GM23338 (cell line): Measurements from ENCODE around the gene ANKRD63. TPM values are rescaled to one million over a fixed set of nuclear protein-coding genes. Genes with fewer than 3 reads are reported as not detected.

Experiments
- ATAC-seq: fragments of 200-7000 bp; cut with Tn5 transposase; 3 replicates; pipeline ENCODE4 v1.9.1; 2020
- DNase-seq: peaks from one replicate; pipeline ENCODE4 v3.0.0-alpha.2; 2015; ENCODE audit warnings: low spot score
- H2AFZ ChIP-seq: fragments of 200-600 bp; sonication (generic); 2 replicates; pipeline ENCODE4 v1.8.0; 2016; ENCODE audit warnings: antibody characterized with exemption, mild to moderate bottlenecking, moderate library complexity
- H3F3A ChIP-seq: fragments of 200-600 bp; sonication (generic); replicated peaks from 2 replicates; pipeline ENCODE4 v1.8.0; 2017; ENCODE audit warnings: antibody characterized with exemption, mixed run types, low read depth
- H3K27ac ChIP-seq: fragments of 200-600 bp; sonication (generic); 2 replicates; pipeline ENCODE4 v1.6.1; 2016; ENCODE audit warnings: low read depth
- H3K27me3 ChIP-seq: fragments of 200-600 bp; sonication (generic); 2 replicates; pipeline ENCODE4 v1.8.0; 2016; ENCODE audit warnings: mild to moderate bottlenecking, mixed run types, moderate library complexity; ENCODE audit not compliant: insufficient read depth
- H3K36me3 ChIP-seq: fragments of 200-600 bp; sonication (generic); 2 replicates; pipeline ENCODE4 v1.8.0; 2016; ENCODE audit warnings: mild to moderate bottlenecking; ENCODE audit not compliant: insufficient read depth
- H3K4me1 ChIP-seq: fragments of 200-600 bp; sonication (generic); 2 replicates; pipeline ENCODE4 v1.8.0; 2016; ENCODE audit warnings: mild to moderate bottlenecking, moderate library complexity; ENCODE audit not compliant: insufficient read depth
- H3K4me2 ChIP-seq: fragments of 200-600 bp; sonication (generic); 2 replicates; pipeline ENCODE4 v1.7.1; 2017; ENCODE audit warnings: mixed run types
- H3K4me3 ChIP-seq: fragments of 200-600 bp; sonication (generic); 2 replicates; pipeline ENCODE4 v1.6.1; 2016; ENCODE audit warnings: mixed run types
- H3K79me2 ChIP-seq: fragments of 200-600 bp; sonication (generic); replicated peaks from 2 replicates; pipeline ENCODE4 v1.8.0; 2017; ENCODE audit warnings: mild to moderate bottlenecking; ENCODE audit not compliant: insufficient read depth
- H3K9me2 ChIP-seq: fragments of 200-600 bp; sonication (generic); 2 replicates; pipeline ENCODE4 v1.8.0; 2017; ENCODE audit not compliant: insufficient read depth
- H4K20me1 ChIP-seq: fragments of 200-600 bp; sonication (generic); replicated peaks from 2 replicates; pipeline ENCODE4 v1.8.0; 2017; ENCODE audit warnings: mild to moderate bottlenecking; ENCODE audit not compliant: insufficient read depth
- H3K27ac Mint-ChIP-seq: 2 replicates; pipeline ENCODE4 v1.8.0; 2020; ENCODE audit warnings: inconsistent platforms, mild to moderate bottlenecking, moderate library complexity, mixed read lengths
- H3K27me3 Mint-ChIP-seq: 3 replicates; pipeline ENCODE4 v1.8.0; 2022; ENCODE audit warnings: low read depth, mild to moderate bottlenecking, moderate library complexity, mixed read lengths, inconsistent platforms; ENCODE audit not compliant: insufficient read depth, poor library complexity
- H3K36me3 Mint-ChIP-seq: 3 replicates; pipeline ENCODE4 v1.8.0; 2021; ENCODE audit warnings: low read depth, mild to moderate bottlenecking, inconsistent platforms, moderate library complexity, mixed read lengths
- H3K4me1 Mint-ChIP-seq: 3 replicates; pipeline ENCODE4 v1.8.0; 2020; ENCODE audit warnings: mild to moderate bottlenecking, inconsistent platforms, mixed read lengths
- H3K4me3 Mint-ChIP-seq: 3 replicates; pipeline ENCODE4 v1.8.0; 2021; ENCODE audit warnings: moderate library complexity, mild to moderate bottlenecking, inconsistent platforms, mixed read lengths
- H3K9me3 Mint-ChIP-seq: 3 replicates; pipeline ENCODE4 v1.8.0; 2020; ENCODE audit warnings: moderate library complexity, mild to moderate bottlenecking, inconsistent platforms, mixed read lengths
- CREB1 ChIP-seq: fragments of 250-450 bp; sonication (Bioruptor Pico); IDR thresholded peaks from 2 replicates; pipeline ENCODE4 v1.5.0; 2020; ENCODE audit warnings: low read depth, mild to moderate bottlenecking, moderate library complexity
- EZH2phosphoT487 ChIP-seq: fragments of 200-600 bp; sonication (generic); IDR thresholded peaks from one replicate; pipeline ENCODE4 v1.8.1; 2018; ENCODE audit warnings: antibody characterized with exemption; ENCODE audit not compliant: unreplicated experiment
- JUNB ChIP-seq: IDR thresholded peaks from one replicate; pipeline ENCODE4 v1.6.1; 2016; ENCODE audit warnings: antibody characterized with exemption; ENCODE audit not compliant: unreplicated experiment
- STAT1 ChIP-seq: IDR thresholded peaks from one replicate; pipeline ENCODE4 v1.6.1; 2016; ENCODE audit warnings: antibody characterized with exemption; ENCODE audit not compliant: unreplicated experiment
- ZNF114 ChIP-seq: fragments of 250-450 bp; sonication (Bioruptor Pico); IDR thresholded peaks from 2 replicates; pipeline ENCODE4 v1.5.0; 2020; ENCODE audit warnings: mild to moderate bottlenecking, moderate library complexity
- ZNF462 ChIP-seq: fragments of 250-450 bp; sonication (Bioruptor Pico); IDR thresholded peaks from 2 replicates; pipeline ENCODE4 v1.5.0; 2020; ENCODE audit warnings: mild to moderate bottlenecking, moderate library complexity
- polyA plus RNA-seq: library from polyadenylated mRNA; unstranded; fragments of >200 nt; fragmentation: Nextera tagmentation; extraction: Ambion mirVana; gene quantifications from 2 replicates; pipeline ENCODE4 v1.2.1, GENCODE V29; 2016
- total RNA-seq: library from RNA; depleted of rRNA; stranded (reverse); fragments of >200 nt; shearing (Covaris generic); gene quantifications from 2 replicates; pipeline ENCODE4 v1.2.3, GENCODE V29; 2014
- TF ChIP-seq, protein P1 (sequence below): IDR thresholded peaks from 2 replicates; pipeline ENCODE4 v1.6.1; 2016; ENCODE audit warnings: antibody characterized with exemption
- TF ChIP-seq, protein P2 (sequence below), 2 experiments: fragments of 200-600 bp in 1 of 2; sonication (generic) in 1 of 2; conservative IDR thresholded peaks; 2 replicates each; pipeline versions ENCODE4 v1.5.1 to v1.6.1; 2016 to 2017; ENCODE audit warnings: antibody characterized with exemption in 2 of 2, low read depth in 2 of 2, mild to moderate bottlenecking in 2 of 2, moderate library complexity in 1 of 2
- TF ChIP-seq, protein P3 (sequence below): IDR thresholded peaks from one replicate; pipeline ENCODE4 v1.6.1; 2018; ENCODE audit warnings: antibody characterized with exemption; ENCODE audit not compliant: unreplicated experiment

ANKRD63 gene
- total and polyA plus RNA-seq, 2 experiments from 2014 or later = 0.59 TPM; not detected in 1

GRCh38 chr15:40241269-40242212, 41.3 kb downstream of the ANKRD63 start (continued):
- no peak for TF ChIP-seq ZNF462 (CRISPR knock-in tag)
- no peak for TF ChIP-seq CREB1 (CRISPR knock-in tag)
- TF ChIP-seq, protein P1, sequence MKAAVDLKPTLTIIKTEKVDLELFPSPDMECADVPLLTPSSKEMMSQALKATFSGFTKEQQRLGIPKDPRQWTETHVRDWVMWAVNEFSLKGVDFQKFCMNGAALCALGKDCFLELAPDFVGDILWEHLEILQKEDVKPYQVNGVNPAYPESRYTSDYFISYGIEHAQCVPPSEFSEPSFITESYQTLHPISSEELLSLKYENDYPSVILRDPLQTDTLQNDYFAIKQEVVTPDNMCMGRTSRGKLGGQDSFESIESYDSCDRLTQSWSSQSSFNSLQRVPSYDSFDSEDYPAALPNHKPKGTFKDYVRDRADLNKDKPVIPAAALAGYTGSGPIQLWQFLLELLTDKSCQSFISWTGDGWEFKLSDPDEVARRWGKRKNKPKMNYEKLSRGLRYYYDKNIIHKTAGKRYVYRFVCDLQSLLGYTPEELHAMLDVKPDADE = no peak
- no peak for TF ChIP-seq ZNF114
- no peak for TF ChIP-seq JUNB

DNA sequence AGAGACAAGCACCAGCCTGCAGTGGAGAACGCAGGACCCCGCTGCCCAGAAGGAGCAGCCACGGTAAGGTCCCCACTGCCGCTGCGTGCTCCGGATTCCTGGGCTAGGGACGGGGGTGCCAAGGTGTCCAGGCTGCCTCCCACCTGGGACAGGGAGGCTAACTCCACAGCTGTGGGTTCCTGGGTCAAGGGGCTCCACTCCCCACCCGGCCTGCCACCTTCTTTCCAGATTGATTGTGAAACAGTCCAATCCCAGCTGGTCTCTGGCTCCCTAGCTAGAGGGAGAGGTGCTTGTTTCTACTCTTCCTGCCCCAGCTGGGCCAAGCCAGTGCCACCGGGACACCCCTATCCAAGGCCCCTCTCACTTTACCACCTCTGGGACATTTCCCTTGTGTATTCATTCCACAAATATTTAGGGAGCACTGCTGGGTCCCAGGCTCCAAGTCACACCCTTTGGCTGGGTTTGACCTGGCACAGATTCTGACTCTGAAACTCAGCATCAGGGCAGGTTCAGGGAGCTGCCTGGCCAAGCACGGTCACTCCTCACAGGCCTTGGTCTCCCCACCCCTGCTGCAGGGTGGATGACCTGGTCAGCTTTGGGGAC, 42.1 kb downstream of the ANKRD63 start:
- Histone ChIP-seq H3K27ac (no peak overlapping the region), H3K4me2 (no peak overlapping the region), H3K79me2 (no peaks in the 10 kb centered on the region), H3K27me3 (peaks cover 8% of the 10 kb centered on the region; the same call in 1 of the 2 replicates), H3K4me3 (no peak overlapping the region), H3K4me1 (peaks cover 17% of the 10 kb centered on the region), H2AFZ (no peak overlapping the region), H4K20me1 (no peaks in the 10 kb centered on the region), H3K9me2 (no peaks in the 10 kb centered on the region), H3F3A (peaks cover 12% of the 10 kb centered on the region; the same call in 1 of the 2 replicates), H3K36me3 (no peaks in the 10 kb centered on the region)
- ATAC-seq (no peak), DNase-seq (no peak)
- Mint-ChIP-seq H3K36me3 (no peaks in the 10 kb centered on the region; the same call in 2 of the 3 replicates), H3K27me3 (peaks cover 19% of the 10 kb centered on the region), H3K4me3 (no peak overlapping the region), H3K27ac (no peak overlapping the region), H3K4me1 (peaks cover 32% of the 10 kb centered on the region), H3K9me3 (no peaks in the 10 kb centered on the region)
- TF ChIP-seq EZH2phosphoT487 = no peak
- TF ChIP-seq, protein P2, sequence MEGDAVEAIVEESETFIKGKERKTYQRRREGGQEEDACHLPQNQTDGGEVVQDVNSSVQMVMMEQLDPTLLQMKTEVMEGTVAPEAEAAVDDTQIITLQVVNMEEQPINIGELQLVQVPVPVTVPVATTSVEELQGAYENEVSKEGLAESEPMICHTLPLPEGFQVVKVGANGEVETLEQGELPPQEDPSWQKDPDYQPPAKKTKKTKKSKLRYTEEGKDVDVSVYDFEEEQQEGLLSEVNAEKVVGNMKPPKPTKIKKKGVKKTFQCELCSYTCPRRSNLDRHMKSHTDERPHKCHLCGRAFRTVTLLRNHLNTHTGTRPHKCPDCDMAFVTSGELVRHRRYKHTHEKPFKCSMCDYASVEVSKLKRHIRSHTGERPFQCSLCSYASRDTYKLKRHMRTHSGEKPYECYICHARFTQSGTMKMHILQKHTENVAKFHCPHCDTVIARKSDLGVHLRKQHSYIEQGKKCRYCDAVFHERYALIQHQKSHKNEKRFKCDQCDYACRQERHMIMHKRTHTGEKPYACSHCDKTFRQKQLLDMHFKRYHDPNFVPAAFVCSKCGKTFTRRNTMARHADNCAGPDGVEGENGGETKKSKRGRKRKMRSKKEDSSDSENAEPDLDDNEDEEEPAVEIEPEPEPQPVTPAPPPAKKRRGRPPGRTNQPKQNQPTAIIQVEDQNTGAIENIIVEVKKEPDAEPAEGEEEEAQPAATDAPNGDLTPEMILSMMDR (conservative IDR thresholded peaks at IDR 0.05; ENCODE audit: low read depth in 2 of 2) = no peak
- TF ChIP-seq, protein P3, sequence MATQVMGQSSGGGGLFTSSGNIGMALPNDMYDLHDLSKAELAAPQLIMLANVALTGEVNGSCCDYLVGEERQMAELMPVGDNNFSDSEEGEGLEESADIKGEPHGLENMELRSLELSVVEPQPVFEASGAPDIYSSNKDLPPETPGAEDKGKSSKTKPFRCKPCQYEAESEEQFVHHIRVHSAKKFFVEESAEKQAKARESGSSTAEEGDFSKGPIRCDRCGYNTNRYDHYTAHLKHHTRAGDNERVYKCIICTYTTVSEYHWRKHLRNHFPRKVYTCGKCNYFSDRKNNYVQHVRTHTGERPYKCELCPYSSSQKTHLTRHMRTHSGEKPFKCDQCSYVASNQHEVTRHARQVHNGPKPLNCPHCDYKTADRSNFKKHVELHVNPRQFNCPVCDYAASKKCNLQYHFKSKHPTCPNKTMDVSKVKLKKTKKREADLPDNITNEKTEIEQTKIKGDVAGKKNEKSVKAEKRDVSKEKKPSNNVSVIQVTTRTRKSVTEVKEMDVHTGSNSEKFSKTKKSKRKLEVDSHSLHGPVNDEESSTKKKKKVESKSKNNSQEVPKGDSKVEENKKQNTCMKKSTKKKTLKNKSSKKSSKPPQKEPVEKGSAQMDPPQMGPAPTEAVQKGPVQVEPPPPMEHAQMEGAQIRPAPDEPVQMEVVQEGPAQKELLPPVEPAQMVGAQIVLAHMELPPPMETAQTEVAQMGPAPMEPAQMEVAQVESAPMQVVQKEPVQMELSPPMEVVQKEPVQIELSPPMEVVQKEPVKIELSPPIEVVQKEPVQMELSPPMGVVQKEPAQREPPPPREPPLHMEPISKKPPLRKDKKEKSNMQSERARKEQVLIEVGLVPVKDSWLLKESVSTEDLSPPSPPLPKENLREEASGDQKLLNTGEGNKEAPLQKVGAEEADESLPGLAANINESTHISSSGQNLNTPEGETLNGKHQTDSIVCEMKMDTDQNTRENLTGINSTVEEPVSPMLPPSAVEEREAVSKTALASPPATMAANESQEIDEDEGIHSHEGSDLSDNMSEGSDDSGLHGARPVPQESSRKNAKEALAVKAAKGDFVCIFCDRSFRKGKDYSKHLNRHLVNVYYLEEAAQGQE = no peak
- no peak for TF ChIP-seq STAT1
